HepG2 (cell line): ENCODE measurements around the gene SPATA33. TPM values are rescaled to one million over a fixed set of nuclear protein-coding genes. Genes with fewer than 3 reads are reported as not detected.

Experiments
- DMTF1 ChIP-seq: sonication (generic); formaldehyde crosslinking; IDR thresholded peaks from 2 replicates; pipeline ENCODE4 v1.4.0; 2020; ENCODE audit warnings: mild to moderate bottlenecking, missing genetic modification reagents
- HNRNPUL1 ChIP-seq: fragments of 200-400 bp; formaldehyde crosslinking; IDR thresholded peaks from 2 replicates; pipeline ENCODE4 v1.6.1; 2017; ENCODE audit warnings: low read depth, mild to moderate bottlenecking, low read length, moderate library complexity
- NR1H2 ChIP-seq: sonication (generic); formaldehyde crosslinking; IDR thresholded peaks from 2 replicates; pipeline ENCODE4 v1.8.1; 2022; ENCODE audit warnings: low read depth, missing genetic modification reagents, borderline replicate concordance
- POLR2AphosphoS2 ChIP-seq: IDR thresholded peaks from 2 replicates; pipeline ENCODE4 v1.6.1; 2011; ENCODE audit warnings: low read depth, low read length, improper control_type of control experiment
- SAP130 ChIP-seq: IDR thresholded peaks from 2 replicates; pipeline ENCODE4 v1.6.1; 2016; ENCODE audit warnings: low read depth
- SNAI1 ChIP-seq: sonication (generic); formaldehyde crosslinking; IDR thresholded peaks from 2 replicates; pipeline ENCODE4 v1.5.0; 2020; ENCODE audit warnings: mild to moderate bottlenecking, missing genetic modification reagents, borderline replicate concordance
- THYN1 ChIP-seq: sonication (generic); formaldehyde crosslinking; IDR thresholded peaks from 2 replicates; pipeline ENCODE4 v1.8.1; 2023; ENCODE audit warnings: low read depth, mild to moderate bottlenecking, moderate library complexity, missing genetic modification reagents, borderline replicate concordance
- XRCC5 ChIP-seq: fragments of 200-400 bp; formaldehyde crosslinking; optimal IDR thresholded peaks from 2 replicates; pipeline ENCODE3; 2017; ENCODE audit warnings: mild to moderate bottlenecking, low read length
- ZFP36 ChIP-seq: fragments of 150-350 bp; IDR thresholded peaks from 2 replicates; pipeline ENCODE4 v1.6.1; 2018; ENCODE audit warnings: borderline replicate concordance, low read length, low read depth; ENCODE audit not compliant: partially characterized antibody
- ZGPAT ChIP-seq: IDR thresholded peaks from 2 replicates; pipeline ENCODE4 v1.6.1; 2016; ENCODE audit warnings: mild to moderate bottlenecking
- ZKSCAN5 ChIP-seq: sonication (generic); formaldehyde crosslinking; IDR thresholded peaks from 2 replicates; pipeline ENCODE4 v1.5.1; 2020; ENCODE audit warnings: mild to moderate bottlenecking, missing genetic modification reagents
- polyA plus RNA-seq, 8 experiments: library from polyadenylated mRNA; depleted of rRNA in 3 of 8; stranded (reverse) in 7 of 8; unstranded in 1 of 8; fragments of >200 nt; fragmentation: Illumina TruSeq in 4 of 8; extraction: Trizol in 4 of 8; gene quantifications; 2 replicates each; pipeline versions ENCODE4 v1.2.1 to v1.2.3, GENCODE V29; 2011 to 2016; ENCODE audit warnings: low read depth in 4 of 8, missing spikeins in 1 of 8, mixed read lengths in 1 of 8; ENCODE audit not compliant: insufficient read depth in 1 of 8
- total RNA-seq, 5 experiments: library from RNA; depleted of rRNA; stranded (reverse); fragments of >200 nt; fragmentation: Illumina TruSeq; extraction: Trizol; gene quantifications; 2 replicates each; pipeline ENCODE4 v1.2.3, GENCODE V29; 2016; ENCODE audit warnings: low read depth in 1 of 5
- TF ChIP-seq, protein P1 (sequence below): sonication (generic); formaldehyde crosslinking; IDR thresholded peaks from 2 replicates; pipeline ENCODE4 v1.4.0; 2020; ENCODE audit warnings: mild to moderate bottlenecking, missing genetic modification reagents, borderline replicate concordance
- TF ChIP-seq, protein P2 (sequence below): sonication (generic); formaldehyde crosslinking; IDR thresholded peaks from 2 replicates; pipeline ENCODE4 v1.4.0; 2020; ENCODE audit warnings: missing genetic modification reagents
- TF ChIP-seq, protein P3 (sequence below): IDR thresholded peaks from 2 replicates; pipeline ENCODE4 v1.6.1; 2018; ENCODE audit warnings: missing genetic modification reagents, mild to moderate bottlenecking, missing compliant biosample characterization
- TF ChIP-seq, protein P4 (sequence below): sonication (generic); formaldehyde crosslinking; IDR thresholded peaks from 2 replicates; pipeline ENCODE4 v1.8.0; 2022; ENCODE audit warnings: missing genetic modification reagents, mild to moderate bottlenecking, moderate library complexity, borderline replicate concordance

SPATA33 gene
- total and polyA plus RNA-seq, 2 of the 13 experiments (the other 11 are each of a cell fraction or from before 2014, with no cell fraction given): 5.7 to 11.0 TPM

DNA sequence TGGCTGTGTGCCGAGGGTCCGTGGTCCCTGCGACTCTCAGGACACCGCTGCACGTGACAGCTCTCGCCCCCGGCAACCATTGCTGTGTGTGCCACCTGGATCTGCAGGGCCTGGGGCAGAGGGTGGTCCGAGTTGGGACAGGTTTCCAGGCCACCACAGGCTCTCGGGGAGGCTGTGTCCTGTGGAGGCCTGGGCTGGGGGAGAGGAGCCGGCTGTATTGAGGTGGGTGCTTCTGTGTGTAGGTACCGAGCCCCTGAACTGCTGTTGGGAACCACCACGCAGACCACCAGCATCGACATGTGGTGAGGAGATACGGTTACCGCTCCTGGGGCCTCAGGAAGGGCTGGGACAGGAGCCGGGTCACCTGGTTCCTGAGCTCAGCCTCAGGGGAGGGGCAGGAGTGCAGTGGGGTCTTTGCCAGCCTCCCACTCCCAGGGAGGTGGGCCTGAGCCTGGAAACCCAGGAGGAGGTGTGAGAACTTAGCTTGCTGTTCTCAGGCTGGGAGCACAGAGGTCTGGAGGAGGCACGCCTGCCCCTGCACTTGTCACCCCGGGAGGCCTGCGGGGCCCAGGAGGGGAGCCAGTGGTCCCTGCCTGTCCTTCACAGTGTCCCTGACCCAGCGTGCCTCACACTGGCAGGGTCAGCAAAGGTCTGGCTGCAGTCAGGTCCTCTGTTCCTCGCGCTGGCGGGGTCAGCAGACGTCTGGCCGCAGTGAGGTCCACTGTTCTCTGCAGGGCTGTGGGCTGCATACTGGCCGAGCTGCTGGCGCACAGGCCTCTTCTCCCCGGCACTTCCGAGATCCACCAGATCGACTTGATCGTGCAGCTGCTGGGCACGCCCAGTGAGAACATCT lies 36.5 kb downstream of the SPATA33 start (continued):
- TF ChIP-seq, protein P1, sequence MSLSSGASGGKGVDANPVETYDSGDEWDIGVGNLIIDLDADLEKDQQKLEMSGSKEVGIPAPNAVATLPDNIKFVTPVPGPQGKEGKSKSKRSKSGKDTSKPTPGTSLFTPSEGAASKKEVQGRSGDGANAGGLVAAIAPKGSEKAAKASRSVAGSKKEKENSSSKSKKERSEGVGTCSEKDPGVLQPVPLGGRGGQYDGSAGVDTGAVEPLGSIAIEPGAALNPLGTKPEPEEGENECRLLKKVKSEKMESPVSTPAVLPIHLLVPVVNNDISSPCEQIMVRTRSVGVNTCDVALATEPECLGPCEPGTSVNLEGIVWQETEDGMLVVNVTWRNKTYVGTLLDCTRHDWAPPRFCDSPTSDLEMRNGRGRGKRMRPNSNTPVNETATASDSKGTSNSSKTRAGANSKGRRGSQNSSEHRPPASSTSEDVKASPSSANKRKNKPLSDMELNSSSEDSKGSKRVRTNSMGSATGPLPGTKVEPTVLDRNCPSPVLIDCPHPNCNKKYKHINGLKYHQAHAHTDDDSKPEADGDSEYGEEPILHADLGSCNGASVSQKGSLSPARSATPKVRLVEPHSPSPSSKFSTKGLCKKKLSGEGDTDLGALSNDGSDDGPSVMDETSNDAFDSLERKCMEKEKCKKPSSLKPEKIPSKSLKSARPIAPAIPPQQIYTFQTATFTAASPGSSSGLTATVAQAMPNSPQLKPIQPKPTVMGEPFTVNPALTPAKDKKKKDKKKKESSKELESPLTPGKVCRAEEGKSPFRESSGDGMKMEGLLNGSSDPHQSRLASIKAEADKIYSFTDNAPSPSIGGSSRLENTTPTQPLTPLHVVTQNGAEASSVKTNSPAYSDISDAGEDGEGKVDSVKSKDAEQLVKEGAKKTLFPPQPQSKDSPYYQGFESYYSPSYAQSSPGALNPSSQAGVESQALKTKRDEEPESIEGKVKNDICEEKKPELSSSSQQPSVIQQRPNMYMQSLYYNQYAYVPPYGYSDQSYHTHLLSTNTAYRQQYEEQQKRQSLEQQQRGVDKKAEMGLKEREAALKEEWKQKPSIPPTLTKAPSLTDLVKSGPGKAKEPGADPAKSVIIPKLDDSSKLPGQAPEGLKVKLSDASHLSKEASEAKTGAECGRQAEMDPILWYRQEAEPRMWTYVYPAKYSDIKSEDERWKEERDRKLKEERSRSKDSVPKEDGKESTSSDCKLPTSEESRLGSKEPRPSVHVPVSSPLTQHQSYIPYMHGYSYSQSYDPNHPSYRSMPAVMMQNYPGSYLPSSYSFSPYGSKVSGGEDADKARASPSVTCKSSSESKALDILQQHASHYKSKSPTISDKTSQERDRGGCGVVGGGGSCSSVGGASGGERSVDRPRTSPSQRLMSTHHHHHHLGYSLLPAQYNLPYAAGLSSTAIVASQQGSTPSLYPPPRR (CRISPR knock-in tag): peak; percentile 85
- TF ChIP-seq HNRNPUL1 (no peak), SAP130 (CRISPR knock-in tag) (peak; percentile 72), SNAI1 (CRISPR knock-in tag) (no peak), ZGPAT (CRISPR knock-in tag) (peak; percentile 24; the same call in 1 of the 2 replicates), DMTF1 (CRISPR knock-in tag) (no peak), POLR2AphosphoS2 (no peak), ZKSCAN5 (CRISPR knock-in tag) (peak; percentile 35; the same call in 1 of the 2 replicates), XRCC5 (no peak), NR1H2 (peak; percentile 37; the same call in 1 of the 2 replicates), THYN1 (CRISPR knock-in tag) (no peak), ZFP36 (no peak)
- TF ChIP-seq, protein P2, sequence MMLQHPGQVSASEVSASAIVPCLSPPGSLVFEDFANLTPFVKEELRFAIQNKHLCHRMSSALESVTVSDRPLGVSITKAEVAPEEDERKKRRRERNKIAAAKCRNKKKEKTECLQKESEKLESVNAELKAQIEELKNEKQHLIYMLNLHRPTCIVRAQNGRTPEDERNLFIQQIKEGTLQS (CRISPR knock-in tag): no peak
- TF ChIP-seq, protein P3, sequence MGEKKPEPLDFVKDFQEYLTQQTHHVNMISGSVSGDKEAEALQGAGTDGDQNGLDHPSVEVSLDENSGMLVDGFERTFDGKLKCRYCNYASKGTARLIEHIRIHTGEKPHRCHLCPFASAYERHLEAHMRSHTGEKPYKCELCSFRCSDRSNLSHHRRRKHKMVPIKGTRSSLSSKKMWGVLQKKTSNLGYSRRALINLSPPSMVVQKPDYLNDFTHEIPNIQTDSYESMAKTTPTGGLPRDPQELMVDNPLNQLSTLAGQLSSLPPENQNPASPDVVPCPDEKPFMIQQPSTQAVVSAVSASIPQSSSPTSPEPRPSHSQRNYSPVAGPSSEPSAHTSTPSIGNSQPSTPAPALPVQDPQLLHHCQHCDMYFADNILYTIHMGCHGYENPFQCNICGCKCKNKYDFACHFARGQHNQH (CRISPR knock-in tag): no peak; the same call in none of the 2 replicates
- TF ChIP-seq, protein P4, sequence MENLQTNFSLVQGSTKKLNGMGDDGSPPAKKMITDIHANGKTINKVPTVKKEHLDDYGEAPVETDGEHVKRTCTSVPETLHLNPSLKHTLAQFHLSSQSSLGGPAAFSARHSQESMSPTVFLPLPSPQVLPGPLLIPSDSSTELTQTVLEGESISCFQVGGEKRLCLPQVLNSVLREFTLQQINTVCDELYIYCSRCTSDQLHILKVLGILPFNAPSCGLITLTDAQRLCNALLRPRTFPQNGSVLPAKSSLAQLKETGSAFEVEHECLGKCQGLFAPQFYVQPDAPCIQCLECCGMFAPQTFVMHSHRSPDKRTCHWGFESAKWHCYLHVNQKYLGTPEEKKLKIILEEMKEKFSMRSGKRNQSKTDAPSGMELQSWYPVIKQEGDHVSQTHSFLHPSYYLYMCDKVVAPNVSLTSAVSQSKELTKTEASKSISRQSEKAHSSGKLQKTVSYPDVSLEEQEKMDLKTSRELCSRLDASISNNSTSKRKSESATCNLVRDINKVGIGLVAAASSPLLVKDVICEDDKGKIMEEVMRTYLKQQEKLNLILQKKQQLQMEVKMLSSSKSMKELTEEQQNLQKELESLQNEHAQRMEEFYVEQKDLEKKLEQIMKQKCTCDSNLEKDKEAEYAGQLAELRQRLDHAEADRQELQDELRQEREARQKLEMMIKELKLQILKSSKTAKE (CRISPR knock-in tag): peak; percentile 98
